Medulla oblongata (tissue), 1 donor: Measurements from ENCODE around the gene GPANK1.
A peak's percentile ranks its signal among the peaks of the same experiment; 100 is the strongest.

Experiments
- DNase-seq: peaks from one replicate; pipeline ENCODE4 v3.0.0-alpha.2; 2015; ENCODE audit errors: extremely low spot score

Gene GPANK1

DNA sequence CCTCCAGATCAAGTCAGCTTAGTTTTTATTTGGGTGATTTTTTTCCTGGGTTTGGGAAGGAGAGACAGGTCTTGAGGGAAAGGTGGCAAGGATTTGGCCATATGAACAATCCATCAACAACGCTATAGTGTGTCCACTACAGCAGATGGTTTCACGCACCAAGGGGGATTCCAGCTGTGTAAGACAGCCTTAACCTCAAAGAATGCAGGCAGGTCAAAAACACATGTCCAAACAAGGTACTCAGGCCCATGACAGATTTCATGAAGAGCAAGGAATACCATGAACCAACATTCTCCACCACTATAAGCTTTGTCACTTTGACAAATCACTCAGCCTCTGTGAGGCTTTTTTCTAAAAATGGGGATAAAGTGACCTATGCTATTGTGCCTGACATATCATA lies 47.8 kb downstream of the GPANK1 start:
- DNase-seq, result no peak

- peak; percentile 30 for DNase-seq
Measured at GRCh38 chr6:31615748-31616147, 49.0 kb downstream of the GPANK1 start.

DNA sequence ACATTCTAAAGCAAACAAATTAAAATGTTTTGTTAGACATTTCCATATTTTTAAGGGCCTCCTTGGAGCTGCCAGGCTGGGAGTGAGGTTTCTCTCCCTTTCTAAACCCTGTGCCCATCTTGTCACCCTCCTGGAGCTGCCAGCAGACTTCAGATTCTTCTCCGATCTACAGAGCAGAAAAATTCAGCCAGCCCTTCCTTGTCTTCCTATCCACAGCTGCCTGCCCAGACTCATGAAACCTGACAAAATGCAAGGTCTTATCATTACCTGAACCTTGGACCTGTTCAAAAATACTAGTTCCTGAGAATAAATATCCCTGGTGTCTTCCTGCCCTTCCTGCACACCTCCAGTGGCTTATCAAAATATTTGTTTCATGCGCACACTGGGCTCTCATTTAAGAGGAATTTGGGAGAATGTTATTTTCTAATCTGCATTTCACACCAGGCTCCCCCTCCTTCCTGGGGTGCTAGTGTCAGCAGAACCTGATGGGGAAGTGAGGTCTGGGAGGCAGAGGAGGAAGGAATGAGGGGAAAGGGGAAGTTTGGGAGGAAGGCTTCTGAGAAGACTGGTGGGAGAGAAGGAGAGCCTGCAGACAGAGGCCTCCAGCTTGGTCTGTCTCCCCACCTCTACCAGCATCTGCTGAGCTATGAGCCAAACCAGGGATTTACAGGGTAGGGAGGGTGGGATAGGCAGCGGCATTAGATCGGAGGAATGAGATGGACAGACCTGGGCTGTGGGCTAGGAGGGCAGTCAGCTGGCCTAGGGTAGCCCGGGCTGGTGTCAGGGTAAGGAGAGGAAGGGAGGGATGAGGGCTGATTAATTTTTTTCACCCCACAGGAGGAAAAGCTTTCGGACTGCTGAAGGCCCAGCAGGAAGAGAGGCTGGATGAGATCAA lies 49.9 kb downstream of the GPANK1 start, which contains the start of gene AIF1:
Gene AIF1 (plus strand): TSS at position 551 of the 895 bp plus-strand sequence. CDS start 96 bp downstream, at position 647.
- peak; percentile 81 for DNase-seq

DNA sequence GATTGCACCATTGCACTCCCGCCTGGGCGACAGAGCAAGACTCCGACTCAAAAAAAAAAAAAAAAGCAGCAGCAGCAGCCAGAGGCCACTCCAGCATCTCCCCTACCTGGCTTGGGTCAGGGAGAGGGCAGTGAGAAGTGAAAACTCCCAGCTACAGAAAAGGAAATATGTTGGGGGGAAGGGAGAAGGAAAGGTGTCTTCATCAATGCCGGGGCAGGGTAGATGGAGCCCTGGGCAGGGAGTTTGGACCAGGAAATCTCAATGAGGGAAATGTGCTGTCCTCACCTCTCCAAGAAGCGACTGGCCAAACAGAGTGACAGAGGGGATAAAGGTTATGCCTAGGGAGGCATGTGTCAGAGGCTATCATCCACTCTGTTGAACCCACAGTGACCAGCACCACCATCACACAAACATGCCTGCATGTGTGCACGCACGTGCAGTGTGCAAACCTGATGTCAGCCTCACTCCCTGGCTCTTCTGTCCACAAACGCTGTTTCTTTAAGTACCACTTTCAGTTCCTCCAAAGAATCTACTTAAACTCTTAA lies 50.6 kb downstream of the GPANK1 start:
- DNase-seq, result peak; percentile 62
